Activated CD8-positive, alpha-beta T cell treated with anti-CD3 and anti-CD28 coated beads for 36 hours (primary cell): Measurements from ENCODE around the gene FAM151A. TPM values are rescaled to one million over a fixed set of nuclear protein-coding genes. Genes with fewer than 3 reads are reported as not detected.

Experiments
- ATAC-seq: fragments of 200-7000 bp; cut with Tn5 transposase; one replicate; pipeline ENCODE4 v1.10.0; 2021; ENCODE audit warnings: mild to moderate bottlenecking, moderate library complexity
- CTCF ChIA-PET: fragments of 350-600 bp; sonication (Branson Sonifier 250); formaldehyde crosslinking; loops from one replicate; lab custom pipeline; 2021; ENCODE audit warnings: antibody characterized with exemption; lab: Charles Lee
- POLR2A ChIA-PET: fragments of 350-600 bp; sonication (Branson Sonifier 250); formaldehyde crosslinking; loops from one replicate; lab custom pipeline; 2021; ENCODE audit warnings: antibody characterized with exemption; lab: Charles Lee
- DNase-seq: peaks from one replicate; pipeline ENCODE4 v3.0.0-alpha.2; 2020
- H3K27ac Mint-ChIP-seq: one replicate; pipeline ENCODE4 v1.8.0; 2021; ENCODE audit warnings: mild to moderate bottlenecking, mixed read lengths
- H3K27me3 Mint-ChIP-seq: one replicate; pipeline ENCODE4 v1.8.0; 2021; ENCODE audit warnings: mixed read lengths
- H3K36me3 Mint-ChIP-seq: one replicate; pipeline ENCODE4 v1.8.0; 2021; ENCODE audit warnings: low read depth, mixed read lengths
- H3K4me1 Mint-ChIP-seq: one replicate; pipeline ENCODE4 v1.8.0; 2021; ENCODE audit warnings: low read depth, mixed read lengths
- H3K4me3 Mint-ChIP-seq: one replicate; pipeline ENCODE4 v1.8.0; 2021; ENCODE audit warnings: mild to moderate bottlenecking, moderate library complexity, mixed read lengths
- H3K9me3 Mint-ChIP-seq: one replicate; pipeline ENCODE4 v1.8.0; 2021; ENCODE audit warnings: mixed read lengths
- intact Hi-C: fragments of 100-400 bp; cut with micrococcal nuclease; formaldehyde crosslinking; loops from one replicate; pipeline ENCODE4 v1.10.0; 2022
- total RNA-seq, 2 experiments: library from RNA; stranded (reverse); gene quantifications; one replicate each; pipeline ENCODE4 v1.2.3, GENCODE V29; 2021
- TF ChIP-seq, protein P1 (sequence below): fragments of 200-600 bp; IDR thresholded peaks from one replicate; pipeline ENCODE4 v1.8.0; 2022; ENCODE audit warnings: antibody characterized with exemption, mild to moderate bottlenecking

Gene FAM151A
- total RNA-seq, 2 experiments from 2014 or later: not detected

DNA sequence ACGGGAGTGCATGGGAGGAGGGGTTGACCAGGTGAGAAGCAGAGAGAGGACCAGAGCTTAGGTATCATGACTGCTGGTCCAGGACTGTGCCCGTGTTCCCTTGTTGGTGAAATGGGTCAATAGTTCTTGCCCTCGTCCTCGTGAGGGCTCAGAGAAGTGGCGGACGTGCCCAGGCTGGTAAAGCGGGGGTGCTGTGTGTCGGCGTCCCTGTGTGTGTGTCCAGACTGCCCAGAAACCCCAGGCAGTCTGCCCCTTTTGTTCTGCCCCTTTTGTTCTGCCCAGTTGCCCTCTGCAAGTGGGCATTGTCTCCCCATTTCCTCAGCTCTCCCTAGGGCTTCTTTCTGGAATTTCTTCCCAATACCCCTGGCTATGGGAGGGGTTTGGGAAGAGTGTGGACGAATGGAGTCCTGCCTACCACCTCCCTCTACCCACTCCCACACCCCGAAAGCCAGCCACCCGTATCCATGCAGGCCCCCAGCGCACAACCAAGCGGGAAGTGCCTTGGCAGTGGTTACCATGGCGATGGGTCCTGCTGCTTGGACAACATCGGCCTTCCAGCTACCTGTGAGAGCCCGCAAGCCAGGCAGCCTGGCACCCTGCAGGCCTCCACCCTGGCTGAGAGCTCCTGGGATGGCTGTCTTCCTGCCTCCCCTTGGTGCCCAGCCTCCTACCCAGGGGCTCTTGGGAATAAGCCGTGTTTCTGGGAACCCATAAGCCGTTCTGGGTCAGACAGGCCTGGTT is 40.6 kb downstream of the FAM151A start:
- H3K4me1 Mint-ChIP-seq: no peaks in the 10 kb centered on the region
- ChIA-PET CTCF (no interaction called here), POLR2A (interaction anchor here (0.8 kb wide), 1 partner anchor 304 kb away, joined by 3 read pairs; the partner anchor contains the start of gene DHCR24)
- H3K27ac Mint-ChIP-seq: no peak overlapping the region
- no peaks in the 10 kb centered on the region for H3K27me3 Mint-ChIP-seq
- intact Hi-C loops: no loop called here
- H3K4me3 Mint-ChIP-seq: no peak overlapping the region
- no peaks in the 10 kb centered on the region for H3K36me3 Mint-ChIP-seq
- H3K9me3 Mint-ChIP-seq: no peaks in the 10 kb centered on the region
- TF ChIP-seq, protein P1, sequence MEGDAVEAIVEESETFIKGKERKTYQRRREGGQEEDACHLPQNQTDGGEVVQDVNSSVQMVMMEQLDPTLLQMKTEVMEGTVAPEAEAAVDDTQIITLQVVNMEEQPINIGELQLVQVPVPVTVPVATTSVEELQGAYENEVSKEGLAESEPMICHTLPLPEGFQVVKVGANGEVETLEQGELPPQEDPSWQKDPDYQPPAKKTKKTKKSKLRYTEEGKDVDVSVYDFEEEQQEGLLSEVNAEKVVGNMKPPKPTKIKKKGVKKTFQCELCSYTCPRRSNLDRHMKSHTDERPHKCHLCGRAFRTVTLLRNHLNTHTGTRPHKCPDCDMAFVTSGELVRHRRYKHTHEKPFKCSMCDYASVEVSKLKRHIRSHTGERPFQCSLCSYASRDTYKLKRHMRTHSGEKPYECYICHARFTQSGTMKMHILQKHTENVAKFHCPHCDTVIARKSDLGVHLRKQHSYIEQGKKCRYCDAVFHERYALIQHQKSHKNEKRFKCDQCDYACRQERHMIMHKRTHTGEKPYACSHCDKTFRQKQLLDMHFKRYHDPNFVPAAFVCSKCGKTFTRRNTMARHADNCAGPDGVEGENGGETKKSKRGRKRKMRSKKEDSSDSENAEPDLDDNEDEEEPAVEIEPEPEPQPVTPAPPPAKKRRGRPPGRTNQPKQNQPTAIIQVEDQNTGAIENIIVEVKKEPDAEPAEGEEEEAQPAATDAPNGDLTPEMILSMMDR: no peak
- DNase-seq: no peak
- no peak for ATAC-seq

DNA sequence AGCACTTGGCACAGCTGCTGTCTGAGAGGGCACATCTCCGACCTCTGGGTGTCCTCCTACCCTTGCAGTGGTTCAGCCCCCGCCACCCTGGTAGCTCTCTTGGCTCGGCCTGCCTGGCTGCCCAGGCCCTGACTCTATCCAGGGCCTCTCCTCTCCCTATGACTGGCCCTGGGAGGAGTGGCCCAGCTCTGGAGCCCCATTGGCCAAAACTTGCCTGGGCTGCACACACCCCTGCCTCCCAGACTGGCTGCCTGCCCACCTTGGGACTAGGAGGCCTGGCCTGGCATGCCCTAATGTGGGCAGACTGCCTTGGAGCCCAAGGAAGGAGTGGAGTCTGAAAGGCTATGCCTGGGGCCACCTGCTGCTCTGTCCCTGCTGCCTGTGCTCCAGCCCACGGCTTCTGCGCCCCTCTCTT is 41.7 kb downstream of the FAM151A start:
- Mint-ChIP-seq H3K4me1 (no peaks in the 10 kb centered on the region), H3K9me3 (no peaks in the 10 kb centered on the region), H3K27me3 (no peaks in the 10 kb centered on the region), H3K36me3 (no peaks in the 10 kb centered on the region), H3K4me3 (no peak overlapping the region), H3K27ac (no peak overlapping the region)
- DNase-seq (no peak), ATAC-seq (no peak)
- CTCF ChIA-PET: no interaction called here
- POLR2A ChIA-PET: no interaction called here
- TF ChIP-seq, protein P1: no peak
- intact Hi-C loops: no loop called here

DNA sequence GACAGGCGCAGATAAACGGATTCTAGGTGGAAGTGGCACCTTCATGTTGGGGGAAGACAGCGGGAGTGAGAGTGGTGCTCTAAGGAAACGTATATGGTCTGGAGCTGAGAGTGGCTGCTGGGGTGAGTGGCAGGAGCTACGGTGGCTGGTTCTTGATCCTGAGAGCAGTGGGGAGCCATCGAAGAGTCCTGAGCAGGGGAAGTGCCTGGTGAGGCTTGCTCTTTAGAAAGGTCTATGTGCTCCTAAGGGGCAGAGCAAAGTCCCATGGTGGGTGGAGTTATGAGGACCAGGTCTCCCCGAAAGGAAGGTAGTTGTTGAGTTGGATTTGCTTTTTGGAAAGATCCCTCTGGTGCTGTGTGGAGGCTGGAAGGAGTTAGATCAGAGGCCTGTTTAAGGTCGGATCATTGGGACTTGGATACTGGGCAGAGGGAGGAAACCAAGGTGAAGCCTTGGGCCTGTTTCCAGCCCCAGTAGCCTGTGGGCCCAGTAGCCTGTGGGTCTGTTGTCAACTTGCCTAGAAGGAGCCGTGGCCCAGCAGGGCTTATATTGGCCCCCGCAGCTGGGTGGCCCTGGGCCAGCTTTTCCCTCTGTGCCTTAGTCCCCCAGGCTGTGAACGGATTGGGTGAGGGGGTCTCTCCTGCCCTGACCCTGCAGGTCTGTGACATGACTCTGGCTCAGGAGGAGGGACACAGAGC is 42.3 kb downstream of the FAM151A start:
- no peak for ATAC-seq
- Mint-ChIP-seq H3K27ac (no peak overlapping the region), H3K27me3 (no peaks in the 10 kb centered on the region), H3K36me3 (no peaks in the 10 kb centered on the region), H3K9me3 (no peaks in the 10 kb centered on the region), H3K4me3 (no peak overlapping the region), H3K4me1 (no peaks in the 10 kb centered on the region)
- intact Hi-C loops: no loop called here
- DNase-seq: no peak
- TF ChIP-seq, protein P1: no peak
- CTCF ChIA-PET: no interaction called here
- POLR2A ChIA-PET: no interaction called here

DNA sequence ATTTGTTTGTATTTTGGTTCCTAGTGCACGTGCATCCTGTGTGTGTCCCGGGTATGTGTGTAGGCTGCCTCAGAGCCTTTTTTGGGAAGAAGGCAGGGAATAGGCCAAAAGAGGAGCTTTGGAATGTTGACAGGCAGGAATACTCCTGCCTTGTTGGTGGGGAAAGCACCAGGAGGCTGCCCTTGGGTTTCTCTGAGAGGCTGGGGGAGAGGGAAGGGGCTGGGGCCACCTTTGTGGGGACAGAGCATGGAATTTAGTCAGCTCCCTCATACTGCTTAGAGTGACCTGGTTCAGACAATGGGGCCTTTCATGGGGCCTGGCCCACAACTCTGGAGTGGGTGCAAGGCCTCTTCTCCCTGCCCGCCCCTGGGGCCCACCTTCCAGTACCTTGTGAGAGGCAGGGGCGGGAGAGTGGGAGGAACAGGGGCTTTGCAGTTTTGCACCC is 44.0 kb downstream of the FAM151A start:
- DNase-seq (no peak), ATAC-seq (no peak)
- H3K9me3 Mint-ChIP-seq: no peaks in the 10 kb centered on the region
- no peak overlapping the region for H3K27ac Mint-ChIP-seq
- no peak overlapping the region for H3K4me3 Mint-ChIP-seq
- no peaks in the 10 kb centered on the region for H3K27me3 Mint-ChIP-seq
- H3K4me1 Mint-ChIP-seq: no peaks in the 10 kb centered on the region
- no peaks in the 10 kb centered on the region for H3K36me3 Mint-ChIP-seq
- intact Hi-C loops: no loop called here
- TF ChIP-seq, protein P1: no peak
- ChIA-PET POLR2A (interaction anchor here (0.7 kb wide), 1 partner anchor 120 kb away, joined by 3 read pairs; no protein-coding TSS in a partner anchor), CTCF (no interaction called here)

DNA sequence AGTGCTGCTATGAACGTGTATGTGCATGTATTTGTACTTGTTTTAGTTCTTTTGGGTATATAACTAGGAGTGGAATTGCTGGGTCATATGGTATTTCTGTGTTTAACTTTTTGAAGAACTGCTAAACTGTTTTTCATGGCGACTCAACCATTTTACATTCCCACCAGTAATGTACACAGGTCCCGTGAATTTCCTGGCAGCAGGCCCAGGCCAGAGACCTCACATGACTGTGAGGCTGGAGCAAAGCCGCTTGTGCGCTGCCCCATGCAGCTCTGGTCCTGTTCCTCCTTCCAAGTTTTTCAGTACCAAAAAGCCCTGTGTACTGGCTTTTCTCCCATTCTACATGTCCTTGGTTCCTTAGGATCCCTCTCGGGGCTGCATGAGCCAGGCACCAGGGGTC is 45.7 kb downstream of the FAM151A start:
- DNase-seq: no peak
- Mint-ChIP-seq H3K27me3 (no peaks in the 10 kb centered on the region), H3K27ac (no peak overlapping the region), H3K36me3 (no peaks in the 10 kb centered on the region), H3K4me3 (no peak overlapping the region), H3K4me1 (no peaks in the 10 kb centered on the region), H3K9me3 (no peaks in the 10 kb centered on the region)
- no peak for ATAC-seq
- intact Hi-C loops: no loop called here
- ChIA-PET POLR2A (no interaction called here), CTCF (interaction anchor here (1.4 kb wide), 1 partner anchor 78 kb away, joined by 3 read pairs; no protein-coding TSS in a partner anchor)
- TF ChIP-seq, protein P1: no peak
